SHP77 (cell line): ENCODE results near the gene KLHL7.
"Not testable (repeated sequence)": the region's sequence is repeated elsewhere in the genome, so short reads cannot be mapped to it uniquely, and the experiment has no call there.

Experiments
- DNase-seq, 2 experiments: peaks; one replicate each; lab custom pipeline; 2025; lab: John Stamatoyannopoulos, UW

The KLHL7 gene

DNA sequence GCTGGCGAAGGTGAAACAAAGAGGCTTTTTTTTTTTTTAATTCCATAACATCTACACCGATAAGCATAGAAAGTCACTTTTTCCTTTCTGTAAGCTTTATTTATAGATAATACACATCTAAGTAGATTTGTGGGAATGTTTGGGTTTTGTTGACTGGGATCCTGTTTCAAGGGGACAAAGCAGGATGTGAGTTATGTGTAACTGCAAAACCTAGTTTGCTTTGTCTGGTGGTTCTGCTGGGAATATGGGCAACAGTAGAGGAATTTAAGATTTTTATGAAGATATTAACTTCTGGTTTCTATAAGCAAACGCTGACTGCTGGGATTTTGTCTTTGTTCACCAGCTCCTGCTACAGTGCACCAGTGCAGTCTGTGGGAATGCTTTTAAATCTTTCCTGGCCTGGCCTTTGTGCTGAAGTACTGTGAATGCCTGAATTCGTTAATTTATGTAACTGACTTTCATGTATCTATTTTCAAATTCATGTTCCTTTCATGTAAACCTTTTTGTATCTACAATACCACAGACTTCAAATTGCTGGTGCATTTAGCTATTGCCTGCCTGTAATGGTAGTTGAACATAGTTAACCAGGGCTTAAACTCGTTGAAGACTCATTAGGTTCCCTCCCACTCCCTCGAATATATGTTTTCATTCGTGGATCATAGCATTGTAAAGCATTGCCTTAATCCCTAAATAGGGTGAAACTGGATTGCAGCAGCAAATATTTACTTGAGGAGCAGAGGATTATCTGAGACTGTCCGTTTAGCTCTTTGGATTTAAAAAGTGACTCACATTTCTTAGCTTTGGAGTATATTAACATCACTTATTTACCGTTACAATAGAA is 1.5 kb downstream of the KLHL7 start:
- DNase-seq: no peak

DNA sequence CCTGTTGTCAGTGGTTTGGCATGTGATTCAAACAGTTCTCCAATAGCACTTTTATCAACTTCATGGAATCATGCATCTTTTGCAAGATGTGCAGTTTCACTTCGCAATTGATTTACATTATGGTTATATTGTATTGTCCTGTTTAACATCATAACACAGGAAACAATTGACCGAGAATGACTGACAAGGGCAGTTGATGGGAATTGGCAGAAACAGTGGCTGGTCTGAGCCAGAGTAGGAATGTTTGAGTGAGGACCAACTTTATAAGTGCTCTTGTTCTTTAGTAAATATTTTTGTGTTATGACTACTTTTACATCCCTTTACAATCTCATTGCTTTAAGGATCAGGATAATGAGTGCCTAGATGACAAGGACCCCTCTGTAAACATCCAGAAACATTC is 2.2 kb downstream of the KLHL7 start:
- DNase-seq: no peak

DNA sequence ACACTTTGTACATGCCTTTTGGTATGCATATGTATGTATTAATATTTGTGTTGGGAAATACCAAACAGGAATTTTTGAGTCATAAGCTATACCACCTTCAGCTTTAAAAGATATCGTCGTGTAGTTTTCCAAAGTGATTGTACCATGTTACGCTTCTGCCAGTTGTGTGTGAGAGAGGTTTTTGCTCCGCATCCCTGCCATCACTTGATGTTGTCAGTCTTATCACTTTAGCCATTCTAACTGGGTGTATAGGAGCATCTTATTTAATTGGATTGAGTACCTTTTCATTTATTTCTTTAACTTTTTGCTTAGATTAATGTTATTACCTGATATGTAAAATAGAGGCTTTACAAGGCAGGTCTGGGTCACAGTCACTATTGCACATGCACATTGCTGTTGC is 3.4 kb downstream of the KLHL7 start:
- DNase-seq: no peak

DNA sequence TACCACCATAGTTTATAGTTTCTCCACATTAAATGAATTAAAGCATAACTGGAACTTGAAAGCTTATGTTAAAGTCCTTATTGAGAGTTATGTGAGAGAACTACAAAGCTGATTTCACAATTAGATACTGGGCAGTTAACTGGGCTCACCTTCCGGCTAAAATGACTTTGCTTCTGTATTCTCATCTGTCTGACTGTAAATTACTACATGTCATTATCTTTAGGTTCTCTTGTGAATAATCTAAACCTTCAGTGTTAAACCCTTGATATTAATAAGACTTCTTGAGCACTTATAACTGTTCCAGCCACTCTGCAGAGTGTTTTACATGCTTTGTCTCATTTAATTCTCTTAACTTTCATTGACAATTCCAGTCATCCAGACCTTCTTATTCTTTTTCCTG is 3.9 kb downstream of the KLHL7 start:
- no peak for DNase-seq

DNA sequence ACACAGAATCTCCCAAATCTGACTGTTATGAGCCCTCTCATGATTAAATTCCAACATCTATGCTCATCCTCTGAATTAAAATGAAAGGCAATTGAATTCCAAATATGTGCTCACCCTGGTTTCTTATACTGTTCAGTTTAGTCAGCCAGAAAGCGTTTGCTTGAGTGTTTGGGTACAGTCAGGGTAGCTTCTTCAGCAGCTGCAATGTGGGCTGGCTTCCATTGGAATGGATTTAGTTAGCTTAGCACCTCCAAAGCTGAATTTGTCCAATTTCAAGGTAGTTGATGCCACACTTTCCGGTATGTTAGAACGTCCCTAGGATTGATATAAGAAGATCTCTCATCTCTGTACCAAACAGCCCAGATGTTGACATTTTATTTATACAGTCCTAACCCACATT is 9.3 kb downstream of the KLHL7 start:
- no peak for DNase-seq

DNA sequence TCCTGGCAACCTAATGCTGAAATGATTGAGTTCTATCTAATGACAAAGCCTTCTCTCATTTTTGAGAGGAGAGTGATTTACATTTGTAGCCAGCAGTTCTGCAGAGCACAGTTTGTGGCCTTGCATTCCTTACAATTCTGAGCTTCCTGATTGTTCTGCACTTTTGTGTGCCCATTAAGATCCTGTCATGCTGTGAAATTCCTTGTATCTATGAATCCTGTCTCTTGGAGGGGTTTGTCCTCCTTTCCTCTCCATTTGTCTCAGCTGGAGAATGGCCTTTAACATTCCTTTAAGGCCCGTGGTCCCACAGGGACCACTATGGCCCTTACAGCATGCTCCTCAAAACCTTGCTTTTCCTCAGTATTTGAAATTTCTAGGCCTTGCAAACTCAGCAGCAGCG is 10.4 kb downstream of the KLHL7 start:
- DNase-seq: no peak

DNA sequence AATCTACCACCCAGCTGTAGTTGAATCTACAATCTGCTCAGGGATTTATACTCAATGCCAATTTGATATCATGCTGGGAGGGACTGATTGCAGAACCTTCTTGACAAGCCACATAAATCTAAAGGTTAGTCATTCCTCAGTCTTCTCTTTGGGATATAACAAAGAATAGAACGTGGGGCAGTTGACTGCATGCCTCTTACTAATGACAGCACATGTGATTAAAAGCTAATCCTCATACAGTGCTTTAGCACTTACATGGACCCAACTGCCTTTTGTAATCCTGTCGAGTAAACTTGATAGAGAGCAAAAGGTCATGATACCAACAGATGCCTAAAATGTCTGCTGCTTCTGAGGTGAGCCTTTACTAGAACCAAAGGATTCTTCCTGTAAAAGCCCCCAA is 12.3 kb downstream of the KLHL7 start:
- no peak for DNase-seq

DNA sequence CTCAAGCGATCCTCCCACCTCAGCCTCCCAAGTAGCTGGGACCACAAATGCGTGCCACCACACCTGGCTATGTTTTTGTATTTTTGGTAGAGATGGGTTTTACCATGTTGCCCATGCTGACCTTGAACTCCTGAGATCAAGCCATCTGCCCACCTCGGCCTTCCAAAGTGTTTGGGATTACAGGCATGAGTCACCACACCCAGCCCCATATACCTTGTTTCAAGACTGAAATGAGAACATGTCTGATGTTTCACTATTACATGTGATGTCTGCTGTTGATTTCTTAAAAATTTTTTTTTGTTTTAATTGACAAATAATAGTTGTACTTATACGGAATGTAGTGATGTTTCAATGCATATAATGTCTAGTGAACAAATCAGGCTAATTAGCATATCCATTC is 14.5 kb downstream of the KLHL7 start:
- no peak for DNase-seq

DNA sequence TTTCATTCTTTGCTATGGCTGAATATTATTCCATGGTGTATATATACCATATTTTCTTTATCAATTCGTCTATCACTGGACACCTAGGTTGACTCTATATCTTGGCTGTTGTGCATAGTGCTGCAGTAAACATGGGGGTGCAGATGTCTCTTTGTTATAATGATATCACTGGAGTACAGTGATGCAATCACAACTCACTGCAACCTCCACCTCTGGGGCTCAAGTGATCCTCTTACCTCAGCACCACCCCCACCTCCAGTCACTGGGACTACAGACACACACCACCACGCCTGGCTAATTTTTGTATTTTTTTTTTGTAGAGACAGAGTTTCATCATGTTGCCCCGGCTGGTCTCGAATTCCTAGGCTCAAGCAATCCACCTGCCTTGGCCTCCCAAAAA is 15.6 kb downstream of the KLHL7 start:
- DNase-seq: no peak

DNA sequence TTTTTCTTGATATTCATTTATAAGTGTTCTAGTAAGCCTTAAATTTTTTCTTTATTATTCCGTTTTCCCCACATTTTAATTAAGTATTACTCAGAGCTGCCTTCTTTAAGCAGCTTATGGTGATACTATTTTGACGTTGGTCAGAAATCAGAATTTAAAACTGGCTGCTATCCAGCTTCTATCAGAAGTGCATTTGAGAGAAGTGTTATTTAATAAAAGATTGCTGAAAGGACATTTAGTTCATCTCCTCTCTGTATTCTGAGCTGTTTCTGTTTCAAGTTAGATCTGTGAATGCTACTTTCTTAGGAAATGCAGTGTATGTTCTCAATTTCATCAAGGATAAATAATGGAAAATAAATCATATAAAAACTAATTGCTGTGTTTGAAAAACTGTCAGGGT is 17.4 kb downstream of the KLHL7 start:
- no peak for DNase-seq

DNA sequence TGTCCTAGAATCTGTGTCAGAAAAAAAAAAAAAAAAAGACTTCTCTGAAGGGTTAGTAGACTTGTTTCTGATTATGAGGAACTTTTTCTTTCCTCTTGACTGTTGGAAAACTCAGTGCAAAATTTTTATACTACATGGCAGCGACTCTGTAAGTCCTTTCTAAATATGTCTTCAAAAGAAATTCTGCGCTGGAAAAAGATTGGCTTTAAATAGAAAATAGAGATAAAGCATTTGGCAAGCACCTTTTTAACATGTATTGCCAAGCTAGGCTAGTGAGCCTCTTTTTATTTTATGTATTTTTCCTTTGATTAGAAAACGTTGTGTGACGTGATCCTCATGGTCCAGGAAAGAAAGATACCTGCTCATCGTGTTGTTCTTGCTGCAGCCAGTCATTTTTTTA is 17.9 kb downstream of the KLHL7 start:
- no peak for DNase-seq

DNA sequence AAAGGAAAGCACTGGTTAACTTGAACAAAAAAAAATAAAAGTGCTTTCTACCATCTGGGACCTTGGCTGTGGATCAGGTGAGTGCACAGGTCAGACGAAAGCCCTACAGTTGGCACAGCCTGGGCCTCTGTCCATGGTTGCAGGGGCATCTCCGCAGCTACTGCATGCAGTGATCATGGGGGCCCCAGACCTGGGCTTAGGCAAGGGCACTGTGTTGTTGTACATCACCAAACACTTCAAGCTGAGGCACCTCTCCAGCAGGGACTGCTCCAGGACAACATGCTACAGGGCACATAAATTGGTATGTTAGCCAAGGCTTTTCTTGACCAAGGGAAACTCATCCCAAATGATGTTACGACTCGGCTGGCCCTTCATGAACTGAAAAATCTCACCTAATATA is 23.5 kb downstream of the KLHL7 start:
- DNase-seq: no peak

DNA sequence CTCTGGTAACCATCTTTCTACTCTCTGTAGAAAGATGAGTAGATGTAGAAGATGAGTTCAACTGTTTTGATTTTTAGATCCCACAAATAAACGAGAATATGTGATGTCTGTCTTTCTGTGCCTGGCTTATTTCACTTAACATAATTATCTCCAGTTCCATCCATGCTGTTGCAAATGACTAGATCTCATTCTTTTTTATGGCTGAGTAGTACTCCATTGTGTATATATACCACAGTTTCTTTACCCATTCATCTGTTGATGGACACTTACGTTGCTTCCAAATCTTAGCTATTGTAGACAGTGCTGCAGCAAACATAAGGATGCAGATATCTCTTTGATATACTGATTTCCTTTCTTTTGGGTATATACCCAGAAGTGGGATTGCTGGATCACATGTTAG is 26.2 kb downstream of the KLHL7 start:
- not testable (repeated sequence) for DNase-seq

DNA sequence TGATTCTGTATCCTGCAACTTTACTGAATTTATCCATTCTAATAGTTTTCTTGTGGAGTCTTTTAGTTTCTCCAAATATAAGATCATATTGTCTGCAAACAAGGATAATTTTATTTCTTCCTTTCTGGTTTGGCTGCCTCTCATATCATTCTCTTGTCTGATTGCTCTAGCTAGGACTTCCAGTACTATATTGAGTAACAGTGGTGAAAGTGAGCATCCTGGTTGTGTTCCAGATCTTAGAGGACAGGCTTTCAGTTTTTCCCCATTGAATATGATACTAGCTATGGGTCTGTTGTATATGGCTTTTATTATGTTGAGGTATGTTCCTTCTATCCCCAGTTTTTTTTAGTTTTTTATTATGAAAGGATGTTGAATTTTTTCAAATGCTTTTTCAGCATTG is 28.2 kb downstream of the KLHL7 start:
- no peak for DNase-seq

DNA sequence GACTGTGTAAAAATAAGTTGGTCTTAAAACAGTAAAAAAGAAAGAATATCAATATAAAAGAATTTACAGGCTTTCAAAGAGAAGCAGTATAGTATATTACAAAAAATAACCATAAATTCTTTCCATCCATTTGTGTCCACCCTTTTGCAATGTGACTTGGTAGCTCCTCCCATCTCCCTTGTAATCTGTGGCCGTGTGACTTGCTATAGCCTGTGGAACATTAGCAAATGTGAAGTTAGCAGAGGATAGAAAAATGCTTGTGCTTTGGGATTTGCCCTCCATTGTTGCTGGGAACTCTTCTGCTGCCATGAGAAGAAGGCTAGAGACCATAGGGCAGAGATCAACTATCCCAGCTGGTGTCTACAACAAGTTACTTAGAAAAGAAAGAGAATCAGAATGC is 30.2 kb downstream of the KLHL7 start:
- no peak for DNase-seq

DNA sequence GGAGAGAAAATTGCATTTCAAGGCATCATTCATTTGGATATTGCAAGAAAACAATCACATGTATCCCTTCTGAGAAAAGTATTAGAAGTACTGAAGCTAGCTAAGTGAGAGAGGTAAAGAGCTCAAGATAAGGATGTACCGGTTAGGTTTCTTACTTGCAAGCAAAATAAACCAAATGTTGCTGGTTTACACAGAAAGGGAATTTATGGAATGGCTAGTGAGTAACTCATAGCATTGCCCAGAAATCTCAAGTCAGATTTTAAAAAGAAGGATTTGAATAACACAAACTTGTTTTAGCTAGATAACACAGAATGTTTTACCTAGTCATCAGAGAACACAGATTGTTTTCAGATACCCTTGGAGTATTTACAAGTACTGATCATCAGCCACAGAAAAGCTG is 30.6 kb downstream of the KLHL7 start:
- DNase-seq: no peak

DNA sequence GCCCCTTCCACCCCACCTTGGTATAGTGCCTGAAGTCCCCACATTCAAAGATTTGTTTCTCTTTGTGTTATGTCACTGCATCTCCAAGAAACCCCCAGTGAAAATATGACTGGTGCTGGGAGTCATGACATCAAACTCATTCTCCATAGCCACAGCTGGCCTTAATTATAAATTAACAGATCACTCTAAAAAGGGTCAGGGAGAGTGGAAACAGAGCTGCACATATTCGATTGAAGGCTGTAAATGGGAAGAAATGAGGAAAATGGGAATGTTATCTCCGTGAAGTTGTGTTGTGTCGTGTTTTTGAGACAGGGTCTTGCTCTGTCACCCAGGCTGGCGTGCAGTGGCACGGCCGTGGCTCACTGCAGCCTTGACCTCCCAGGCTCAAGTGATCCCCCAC is 52.1 kb downstream of the KLHL7 start:
- DNase-seq: no peak

DNA sequence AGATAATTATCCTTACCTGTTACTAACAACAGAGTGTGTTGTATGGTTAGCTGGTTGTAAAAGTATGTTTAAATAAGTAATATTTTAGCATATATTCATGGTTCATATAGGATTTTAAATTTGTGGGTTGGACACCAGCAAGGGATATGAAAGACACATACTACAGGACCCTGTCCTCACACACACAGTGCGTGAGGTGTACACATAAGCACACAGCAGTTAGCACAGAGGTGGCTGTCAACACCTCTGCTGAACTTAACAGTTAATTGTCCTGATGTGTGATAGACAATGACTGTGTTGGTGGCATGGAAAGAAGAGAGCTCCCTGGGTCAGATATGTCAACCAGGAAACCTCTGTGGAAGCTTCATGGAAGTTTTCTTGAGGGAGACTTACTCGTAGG is 53.0 kb downstream of the KLHL7 start:
- DNase-seq: no peak

DNA sequence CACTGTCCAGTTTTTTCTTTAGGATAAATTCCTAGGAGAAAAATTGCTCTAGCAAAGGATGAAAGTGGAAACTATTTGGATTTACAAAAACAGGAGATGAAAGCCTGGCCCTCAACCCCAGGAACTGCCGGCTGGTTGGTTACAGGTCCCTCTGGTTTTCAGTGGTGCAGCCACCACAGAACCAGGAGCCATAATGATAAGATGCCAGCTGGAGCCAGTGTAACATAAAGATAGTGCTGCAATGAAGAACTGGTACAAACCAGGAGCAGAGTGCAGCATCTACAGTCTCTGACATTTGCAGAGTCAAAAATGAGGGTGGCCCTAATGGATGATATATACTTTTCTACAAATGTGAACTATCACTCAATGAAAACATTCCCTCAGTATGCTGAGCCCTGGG is 55.9 kb downstream of the KLHL7 start:
- no peak for DNase-seq

DNA sequence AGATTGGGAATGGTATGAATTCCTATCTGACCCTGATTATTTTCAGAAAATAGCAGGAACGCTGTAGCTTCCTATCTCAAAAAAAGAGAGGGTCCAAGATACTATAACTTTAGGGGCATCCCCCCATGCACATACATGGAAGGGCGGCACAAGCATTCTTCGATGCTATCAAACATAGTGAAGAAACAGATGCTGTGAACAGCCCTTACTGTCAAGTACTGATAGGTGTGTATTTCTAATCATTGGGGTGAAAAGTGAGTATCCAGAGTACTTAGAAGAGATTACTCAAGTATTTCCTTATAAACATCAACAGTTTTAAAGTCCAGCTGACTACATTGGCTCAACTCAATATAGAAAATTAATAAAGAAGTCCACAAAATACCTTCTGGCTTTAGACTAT is 59.3 kb downstream of the KLHL7 start:
- DNase-seq: no peak

DNA sequence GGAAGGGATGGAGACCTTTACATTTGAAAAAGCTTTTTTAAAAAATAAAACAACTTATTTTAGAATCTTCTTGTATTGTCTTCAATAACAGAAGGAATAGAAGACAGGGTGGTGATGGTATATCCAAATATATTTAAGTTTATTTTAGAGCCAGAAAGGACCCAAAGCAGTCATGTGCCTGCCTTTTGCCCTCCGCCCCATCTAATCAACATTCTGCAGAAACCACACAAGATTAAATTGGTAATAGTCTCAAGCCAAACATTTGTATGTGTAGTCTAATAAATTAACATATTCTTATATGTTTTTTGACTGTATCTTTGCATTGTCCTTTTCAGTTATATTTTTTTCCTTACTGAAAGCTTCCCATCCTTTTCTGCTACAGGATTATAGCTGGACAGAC is 59.7 kb downstream of the KLHL7 start:
- DNase-seq: no peak

DNA sequence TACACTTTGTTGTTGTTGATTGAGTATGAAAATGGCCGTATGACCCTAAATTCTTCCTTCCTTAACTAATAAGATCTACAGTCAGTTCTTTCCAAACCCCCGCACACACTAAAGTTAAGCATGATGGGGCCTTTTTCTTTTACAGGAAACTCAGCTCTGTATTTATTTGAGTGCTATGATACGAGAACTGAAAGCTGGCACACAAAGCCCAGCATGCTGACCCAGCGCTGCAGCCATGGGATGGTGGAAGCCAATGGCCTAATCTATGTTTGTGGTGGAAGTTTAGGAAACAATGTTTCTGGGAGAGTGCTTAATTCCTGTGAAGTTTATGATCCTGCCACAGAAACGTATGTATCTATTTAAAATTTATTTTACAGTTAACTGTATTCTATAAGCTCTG is 62.1 kb downstream of the KLHL7 start:
- DNase-seq: no peak

DNA sequence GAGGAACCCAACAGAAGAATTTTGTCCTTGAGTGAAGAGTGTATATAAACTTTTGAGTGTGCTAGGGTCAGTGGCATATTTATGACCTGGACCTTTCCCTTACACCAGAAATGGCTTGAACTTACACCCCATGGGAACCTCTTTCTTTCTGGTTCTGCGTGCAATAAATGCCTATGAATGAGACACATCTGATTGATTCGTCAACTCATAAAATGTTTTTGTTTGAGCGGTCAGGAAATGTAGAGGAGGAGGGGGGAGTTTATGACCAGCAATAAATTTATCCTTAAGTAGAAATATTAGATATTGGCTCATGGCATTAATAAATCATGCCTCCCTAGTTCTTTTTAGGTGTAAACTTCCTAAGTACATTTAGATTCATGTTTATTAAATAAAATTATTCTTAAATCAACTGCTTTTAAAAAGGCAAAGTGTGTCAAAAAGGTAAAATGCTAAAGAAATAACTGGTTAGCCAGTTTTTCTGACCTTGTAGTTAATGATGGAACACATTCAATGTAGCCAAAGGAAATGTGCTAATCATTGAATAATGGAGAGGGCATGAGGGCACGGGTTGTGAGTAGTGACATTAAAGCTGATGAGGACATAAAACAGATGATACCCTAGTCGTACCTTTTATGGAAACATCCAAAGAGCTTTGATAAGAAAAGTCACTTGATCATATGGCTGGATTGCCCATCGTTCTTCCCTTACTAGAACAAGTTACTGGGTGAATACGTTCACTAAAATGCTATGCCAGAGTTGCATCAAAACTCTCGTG is 62.7 kb downstream of the KLHL7 start:
- DNase-seq: no peak

DNA sequence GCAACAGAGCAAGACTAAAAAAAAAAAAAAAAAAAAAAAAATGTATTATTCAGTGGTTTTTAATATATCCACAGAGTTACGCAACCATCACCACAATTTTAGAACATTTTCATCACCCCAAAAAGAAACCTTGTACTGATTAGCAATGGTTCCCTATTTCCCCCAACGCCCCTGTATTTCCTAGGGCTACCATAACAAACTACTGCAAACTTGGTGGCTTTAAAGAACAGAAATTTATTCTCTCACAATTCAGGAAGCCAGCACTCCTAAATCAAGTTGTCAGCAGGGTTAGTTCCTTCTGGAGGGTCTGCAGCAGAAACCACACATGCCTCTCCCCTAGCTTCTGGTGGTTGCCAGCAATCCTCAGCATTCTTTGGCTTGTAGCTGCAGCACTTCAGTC is 70.4 kb downstream of the KLHL7 start:
- no peak for DNase-seq
